Gastroesophageal sphincter (tissue), 4 donors: ENCODE results near the gene CELA2A. TPM values are rescaled to one million over a fixed set of nuclear protein-coding genes. Genes with fewer than 3 reads are reported as not detected.

ENCODE experiments used
- ATAC-seq: fragments of 150-250 bp; one replicate; pipeline ENCODE4 v1.9.1; 2016; ENCODE audit warnings: mild to moderate bottlenecking, moderate library complexity
- H3K27ac ChIP-seq, 4 donors: fragments of 200-600 bp; sonication (generic) in 3 of 4; 1 replicate in 3 of 4; 2 replicates in 1 of 4; pipeline ENCODE4 v1.5.1; 2016 to 2019
- H3K27me3 ChIP-seq: fragments of 200-600 bp; sonication (generic); one replicate; pipeline ENCODE4 v1.5.1; 2019
- H3K36me3 ChIP-seq, 2 donors: fragments of 200-600 bp; sonication (generic); one replicate each; pipeline ENCODE4 v1.5.1; 2019; ENCODE audit warnings: control low read depth in 1 of 2
- H3K4me1 ChIP-seq, 3 donors: fragments of 200-600 bp; sonication (generic); 1 replicate in 2 of 3; 2 replicates in 1 of 3; pipeline ENCODE4 v1.5.1; 2016 to 2019; ENCODE audit warnings: control low read depth in 2 of 3
- H3K4me3 ChIP-seq, 2 donors: fragments of 200-600 bp; sonication (generic); one replicate each; pipeline ENCODE4 v1.5.1; 2019; ENCODE audit warnings: mild to moderate bottlenecking in 1 of 2, moderate library complexity in 1 of 2
- H3K9me3 ChIP-seq, 3 donors: fragments of 200-600 bp; sonication (generic); one replicate each; pipeline ENCODE4 v1.5.1; 2017 to 2019; ENCODE audit warnings: control low read depth in 2 of 3
- CTCF ChIP-seq, 4 experiments: fragments of 200-600 bp in 2 of 4; fragments of 450-650 bp in 2 of 4; sonication (generic) in 1 of 4; IDR thresholded peaks; one replicate each; pipeline ENCODE4 v1.5.1; 2017 to 2019; ENCODE audit warnings: antibody characterized with exemption in 4 of 4, mild to moderate bottlenecking in 2 of 4, moderate library complexity in 2 of 4
- EP300 ChIP-seq: sonication (generic); formaldehyde crosslinking; IDR thresholded peaks from one replicate; pipeline ENCODE4 v1.6.1; 2017; ENCODE audit warnings: antibody characterized with exemption, mild to moderate bottlenecking
- POLR2A ChIP-seq, 2 donors: fragments of 450-650 bp; IDR thresholded peaks; one replicate each; pipeline ENCODE4 v1.6.1; 2017; ENCODE audit warnings: antibody characterized with exemption in 2 of 2, mild to moderate bottlenecking in 2 of 2, moderate library complexity in 1 of 2
- POLR2AphosphoS5 ChIP-seq: sonication (generic); formaldehyde crosslinking; IDR thresholded peaks from one replicate; pipeline ENCODE4 v1.6.1; 2017; ENCODE audit warnings: antibody characterized with exemption
- WGBS, 2 donors: methylation state at CpG; one replicate each; pipeline ENCODE4 v1.1.5; 2018; ENCODE audit warnings: low coverage in 1 of 2; 5-methylcytosine and 5-hydroxymethylcytosine counted together
- total RNA-seq, 4 donors: library from RNA; depleted of rRNA; stranded (reverse); fragments of >200 nt; gene quantifications; one replicate each; pipeline ENCODE4 v1.1.0, GENCODE V29; 2016

CELA2A gene
- total RNA-seq, 4 donors from 2014 or later, result not detected

- Histone ChIP-seq H3K4me1 (peaks cover 0 to 67% (median 22%) of the 10 kb centered on the region in 3 donors), H3K9me3 (no peaks in the 10 kb centered on the region), H3K4me3 (no peak overlapping the region), H3K27ac (no peak overlapping the region), H3K36me3 (peaks cover 0 to 6% of the 10 kb centered on the region in 2 donors), H3K27me3 (no peaks in the 10 kb centered on the region)
- TF ChIP-seq CTCF (IDR thresholded peaks at IDR 0.05) (no peak), EP300 (no peak), POLR2AphosphoS5 (no peak), POLR2A (IDR thresholded peaks at IDR 0.05) (no peak)
- ATAC-seq, result no peak
- WGBS, 2 donors, result 61 to 84% methylated on average over 7 of the region's 18 CpGs
These were observed 37.6 kb upstream of the CELA2A start for GRCh38 chr1:15418806-15419515.

- Histone ChIP-seq H3K27ac (no peak overlapping the region), H3K4me1 (peaks cover 0 to 50% (median 22%) of the 10 kb centered on the region in 3 donors), H3K4me3 (no peak overlapping the region), H3K27me3 (no peaks in the 10 kb centered on the region), H3K36me3 (peaks cover 0 to 4% of the 10 kb centered on the region in 2 donors), H3K9me3 (no peaks in the 10 kb centered on the region)
- 75% methylated on average over 3 of the region's 8 CpGs; no CpG with 5 or more reads in 1 of the 2 donors for WGBS, 2 donors
- no peak for ATAC-seq
- TF ChIP-seq EP300 (no peak), POLR2A (IDR thresholded peaks at IDR 0.05) (no peak), POLR2AphosphoS5 (no peak)
These were observed 35.6 kb upstream of the CELA2A start for GRCh38 chr1:15420853-15421465.

- Histone ChIP-seq H3K27ac (no peak overlapping the region), H3K4me3 (no peak overlapping the region), H3K36me3 (peaks cover 0 to 18% of the 10 kb centered on the region in 2 donors), H3K27me3 (no peaks in the 10 kb centered on the region), H3K4me1 (peaks cover 0 to 51% (median 16%) of the 10 kb centered on the region in 3 donors), H3K9me3 (no peaks in the 10 kb centered on the region)
- ATAC-seq, result no peak
- TF ChIP-seq POLR2AphosphoS5 (no peak), POLR2A (IDR thresholded peaks at IDR 0.05) (no peak), CTCF (IDR thresholded peaks at IDR 0.05) (no peak)
- WGBS, 2 donors, result 84 to 100% methylated on average over 1 to 3 of the region's 8 CpGs
These were observed 33.7 kb upstream of the CELA2A start for GRCh38 chr1:15422871-15423270.

GRCh38 chr1:15423355-15424077, 33.0 kb upstream of the CELA2A start:
- Histone ChIP-seq H3K9me3 (no peaks in the 10 kb centered on the region), H3K4me3 (no peak overlapping the region), H3K27me3 (no peaks in the 10 kb centered on the region), H3K4me1 (peaks cover 0 to 53% (median 16%) of the 10 kb centered on the region in 3 donors), H3K27ac (no peak overlapping the region), H3K36me3 (peaks cover 0 to 24% of the 10 kb centered on the region in 2 donors)
- WGBS, 2 donors, result 73 to 95% methylated on average over 6 to 9 of the region's 11 CpGs
- TF ChIP-seq EP300 (no peak), POLR2A (IDR thresholded peaks at IDR 0.05) (no peak), CTCF (IDR thresholded peaks at IDR 0.05) (no peak), POLR2AphosphoS5 (no peak)
- no peak for ATAC-seq

GRCh38 chr1:15424146-15424667, 32.3 kb upstream of the CELA2A start:
- H3K36me3 ChIP-seq, result peaks cover 0 to 31% of the 10 kb centered on the region in 2 donors
- TF ChIP-seq CTCF (IDR thresholded peaks at IDR 0.05), result no peak
- no peak for TF ChIP-seq POLR2AphosphoS5
- no peak for TF ChIP-seq POLR2A (IDR thresholded peaks at IDR 0.05)
- TF ChIP-seq EP300, result no peak
- ATAC-seq, result no peak

More at GRCh38 chr1:15424146-15424667, 32.3 kb upstream of the CELA2A start:
- no peak overlapping the region for H3K27ac ChIP-seq
- no peaks in the 10 kb centered on the region for H3K9me3 ChIP-seq
- no peak overlapping the region for H3K4me3 ChIP-seq
- H3K27me3 ChIP-seq, result no peaks in the 10 kb centered on the region
- H3K4me1 ChIP-seq, result peaks cover 0 to 46% (median 9%) of the 10 kb centered on the region in 3 donors
- WGBS, 2 donors, result 92% methylated on average over 9 of the region's 13 CpGs; no CpG with 5 or more reads in 1 of the 2 donors
